Activated naive CD4-positive, alpha-beta T cell treated with anti-CD3 and anti-CD28 coated beads, Interleukin-2, amount 10 ng/mL, durations not matched to agents 5 hours and 36 hours (primary cell): Measurements from ENCODE around the gene PCYT2. TPM values are rescaled to one million over a fixed set of nuclear protein-coding genes. Genes with fewer than 3 reads are reported as not detected.

ENCODE experiments used
- total RNA-seq, 2 experiments: library from RNA; stranded (reverse); gene quantifications; one replicate each; pipeline ENCODE4 v1.2.3, GENCODE V29; 2021

Gene PCYT2
- total RNA-seq: 10 to 100 TPM; 43.8 to 49.5 TPM

GRCh38 chr17:81911277-81911961 lies at the start of gene PCYT2:
TSS of gene PCYT2 (minus strand) at chr17:81911399. CDS start at chr17:81911355, 44 bp downstream.

GRCh38 chr17:81947189-81947588 lies 36.0 kb upstream of the PCYT2 start, which contains the start of gene MYADML2:
TSS of gene MYADML2 (minus strand) at chr17:81947233. CDS start at chr17:81941741, 5,492 bp downstream.

GRCh38 chr17:81927653-81928543 lies 16.7 kb upstream of the PCYT2 start, which contains the start of gene MAFG:
TSS of gene MAFG (minus strand) at chr17:81927735. CDS start at chr17:81923185, 4,550 bp downstream.

GRCh38 chr17:81917565-81918332 lies 6.5 kb upstream of the PCYT2 start, which contains the start of gene SIRT7:
TSS of gene SIRT7 (minus strand) at chr17:81918176. CDS start at chr17:81918131, 45 bp downstream.

GRCh38 chr17:81902023-81902652 lies 9.1 kb downstream of the PCYT2 start, which contains the start of gene NPB:
TSS of gene NPB (plus strand) at chr17:81902238. CDS start at chr17:81902278, 40 bp downstream.

GRCh38 chr17:81870981-81871386 lies 40.2 kb downstream of the PCYT2 start, which contains the start of gene ARHGDIA:
TSS of gene ARHGDIA (minus strand) at chr17:81871337. CDS start at chr17:81869930, 1,407 bp downstream.

GRCh38 chr17:81859906-81860755 lies 51.1 kb downstream of the PCYT2 start, which contains the start of gene P4HB:
TSS of gene P4HB (minus strand) at chr17:81860535. CDS start at chr17:81860471, 64 bp downstream.

Other genes with a start within 250 kb of the PCYT2 start
- gene OXLD1, start 244.8 kb downstream of the PCYT2 start, total RNA-seq: 10 to 100 TPM; 56.5 to 59.1 TPM
- gene CCDC137, start 244.7 kb downstream of the PCYT2 start, total RNA-seq: 10 to 100 TPM; 27.1 to 31.8 TPM
- 10 to 100 TPM; 19.2 to 21.1 TPM for gene ARL16, start 227.6 kb downstream of the PCYT2 start, total RNA-seq
- 100 to 1,000 TPM; 112 to 125 TPM for gene HGS, start 227.4 kb downstream of the PCYT2 start, total RNA-seq
- 10 to 100 TPM; 56.0 to 58.2 TPM for gene MRPL12, start 208.0 kb downstream of the PCYT2 start, total RNA-seq
- gene SLC25A10, start 199.1 kb downstream of the PCYT2 start, total RNA-seq: 10 to 100 TPM; 18.1 to 19.5 TPM
- not detected for gene GCGR, start 107.2 kb downstream of the PCYT2 start, total RNA-seq
- 10 to 100 TPM; 51.6 to 53.9 TPM for gene MCRIP1, start 78.1 kb downstream of the PCYT2 start, total RNA-seq
- gene PPP1R27, start 76.3 kb downstream of the PCYT2 start, total RNA-seq: not detected
- 100 to 1,000 TPM; 471 to 474 TPM for gene P4HB, start 50.9 kb downstream of the PCYT2 start, total RNA-seq
- 100 to 1,000 TPM; 575 to 590 TPM for gene ARHGDIA, start 40.1 kb downstream of the PCYT2 start, total RNA-seq
- 100 to 1,000 TPM; 145 to 147 TPM for gene ALYREF, start 19.8 kb downstream of the PCYT2 start, total RNA-seq
- 10 to 100 TPM; 67.2 to 75.1 TPM for gene ANAPC11, start 19.7 kb downstream of the PCYT2 start, total RNA-seq
- gene NPB, start 9.2 kb downstream of the PCYT2 start, total RNA-seq: under 1 TPM; 0.10 to 0.20 TPM
- gene SIRT7, start 6.8 kb upstream of the PCYT2 start, total RNA-seq: 10 to 100 TPM; 51.5 to 52.8 TPM
- 10 to 100 TPM; 22.6 to 23.9 TPM for gene MAFG, start 16.3 kb upstream of the PCYT2 start, total RNA-seq
- gene PYCR1, start 25.9 kb upstream of the PCYT2 start, total RNA-seq: 10 to 100 TPM; 23.3 to 26.1 TPM
- not detected for gene MYADML2, start 35.8 kb upstream of the PCYT2 start, total RNA-seq
- gene NOTUM, start 49.8 kb upstream of the PCYT2 start, total RNA-seq: under 1 TPM; 0.30 to 0.34 TPM
- 10 to 100 TPM; 37.4 to 39.5 TPM for gene ASPSCR1, start 66.2 kb upstream of the PCYT2 start, total RNA-seq
- gene CENPX, start 111.5 kb upstream of the PCYT2 start, total RNA-seq: 10 to 100 TPM; 49.8 to 49.9 TPM
- gene LRRC45, start 111.9 kb upstream of the PCYT2 start, total RNA-seq: 10 to 100 TPM; 29.8 to 33.7 TPM
- gene RAC3, start 120.3 kb upstream of the PCYT2 start, total RNA-seq: 1 to 10 TPM; 6.0 to 6.2 TPM
- gene DCXR, start 126.3 kb upstream of the PCYT2 start, total RNA-seq: 100 to 1,000 TPM in 1 of 2 experiments, 10 to 100 TPM in 1; 98.5 to 103 TPM
- gene RFNG, start 140.4 kb upstream of the PCYT2 start, total RNA-seq: 10 to 100 TPM; 25.1 to 26.8 TPM
- 10 to 100 TPM; 66.6 to 67.5 TPM for gene GPS1, start 140.5 kb upstream of the PCYT2 start, total RNA-seq
- 100 to 1,000 TPM; 110 to 111 TPM for gene DUS1L, start 154.4 kb upstream of the PCYT2 start, total RNA-seq
- gene FASN, start 186.8 kb upstream of the PCYT2 start, total RNA-seq: 100 to 1,000 TPM; 153 to 162 TPM